DMS153 treated with DMSO at 0.1 percent for 48 hours (cell line): ENCODE results near the gene NKAIN2.
"Not testable (repeated sequence)": the region's sequence is repeated elsewhere in the genome, so short reads cannot be mapped to it uniquely, and the experiment has no call there.

Source experiments
- DNase-seq: peaks from one replicate; lab custom pipeline; 2025; ENCODE audit not compliant: unreplicated experiment; lab: John Stamatoyannopoulos, UW

Gene NKAIN2

GRCh38 chr6:124297507-124297906 is 493.8 kb downstream of the NKAIN2 start:
- DNase-seq, result no peak

DNA sequence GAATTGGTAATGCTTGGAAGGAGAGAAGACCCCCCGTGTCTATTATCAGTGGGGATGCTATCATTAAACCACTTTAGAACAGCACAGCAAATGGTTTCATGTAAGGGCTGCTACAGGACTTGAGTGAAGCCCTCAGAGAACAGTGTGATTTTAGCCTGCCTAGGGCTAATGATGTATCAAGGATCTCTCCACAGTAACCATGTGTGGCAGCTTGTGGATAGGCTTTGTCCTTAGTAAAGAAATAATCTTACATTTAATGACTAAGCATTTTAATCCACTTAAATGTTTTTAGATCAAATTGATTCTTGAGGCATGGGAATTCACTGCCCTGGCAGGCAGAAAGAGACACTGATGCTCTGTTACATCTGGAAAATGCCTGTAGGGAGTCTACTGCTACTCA is 495.1 kb downstream of the NKAIN2 start:
- DNase-seq, result no peak

DNA sequence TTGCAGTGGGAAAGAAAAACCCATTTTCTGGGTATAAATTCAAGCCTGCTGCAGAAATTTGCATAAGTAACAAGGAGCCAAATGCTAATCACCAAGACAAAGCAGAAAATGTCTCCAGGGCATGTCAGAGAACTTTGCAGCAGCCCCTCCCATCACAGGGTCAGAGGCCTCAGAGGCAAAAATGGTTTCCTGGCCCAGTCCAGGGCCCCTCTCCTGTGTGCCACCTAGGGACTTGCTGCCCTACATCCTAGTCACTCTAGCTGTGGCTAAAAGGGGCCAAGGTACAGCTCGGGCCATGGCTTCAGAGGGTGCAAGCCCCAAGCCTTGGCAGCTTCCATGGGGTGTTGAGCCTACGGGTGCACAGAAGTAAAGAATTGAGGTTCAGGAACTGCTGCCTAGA is 497.2 kb downstream of the NKAIN2 start:
- not testable (repeated sequence) for DNase-seq

DNA sequence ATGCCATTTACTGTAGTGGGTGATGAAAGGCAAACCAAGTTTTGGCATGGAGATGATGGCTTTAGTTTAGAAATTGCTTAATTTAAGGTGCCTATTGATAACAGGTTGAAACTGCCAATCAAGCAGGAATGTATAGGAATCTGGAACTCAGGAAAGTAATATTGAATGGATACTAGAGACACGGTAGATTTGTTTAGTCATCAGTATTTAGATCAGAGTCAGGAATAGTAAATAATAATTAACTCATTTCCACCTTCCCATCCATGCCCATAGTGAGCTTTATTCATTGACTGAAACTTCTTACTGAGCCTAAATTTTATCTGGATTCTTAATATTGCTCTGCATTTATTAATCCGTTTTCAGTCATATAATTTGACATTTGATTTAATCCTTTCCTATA is 500.3 kb downstream of the NKAIN2 start:
- no peak for DNase-seq

DNA sequence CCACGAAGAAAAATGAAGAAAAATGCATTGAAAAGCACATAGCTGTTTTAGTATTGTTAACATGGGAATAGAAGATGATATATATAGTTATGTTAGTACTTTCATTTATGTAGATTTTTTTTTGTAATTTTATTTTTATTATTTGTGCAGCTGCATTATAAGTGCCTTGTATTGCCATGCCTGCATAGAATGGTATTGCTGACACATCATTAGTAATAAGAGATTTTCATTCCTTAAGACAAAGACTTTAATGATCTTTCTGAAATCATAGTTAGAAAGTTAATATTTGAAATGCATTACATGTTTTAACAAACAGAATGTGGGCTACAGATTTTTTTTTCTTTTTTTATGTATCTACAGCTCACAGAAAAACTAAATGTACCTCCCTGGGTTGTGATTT is 506.5 kb downstream of the NKAIN2 start:
- DNase-seq, result no peak

- no peak for DNase-seq
Measured at GRCh38 chr6:124319410-124319809, 515.7 kb downstream of the NKAIN2 start.

GRCh38 chr6:124324237-124324636 is 520.6 kb downstream of the NKAIN2 start:
- DNase-seq, result no peak

DNA sequence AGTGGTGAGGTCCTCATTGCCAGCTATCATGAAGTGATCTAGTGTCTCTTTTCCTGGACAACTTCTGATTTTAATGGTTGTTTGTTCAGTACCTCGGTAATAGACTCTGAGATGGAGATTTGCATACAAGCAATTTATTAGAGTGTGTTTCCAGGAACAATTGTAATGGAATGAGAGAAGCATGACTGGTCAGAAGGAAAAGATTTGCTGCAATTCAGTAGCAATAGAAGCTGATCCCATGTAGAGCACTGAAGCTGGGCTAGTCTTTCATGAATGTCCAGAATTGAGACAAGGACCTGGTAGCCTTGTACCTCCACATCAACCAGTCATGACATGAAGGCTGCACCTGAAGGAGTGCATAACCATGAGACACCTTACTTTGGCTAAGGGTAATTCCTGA is 526.5 kb downstream of the NKAIN2 start:
- DNase-seq, result no peak

DNA sequence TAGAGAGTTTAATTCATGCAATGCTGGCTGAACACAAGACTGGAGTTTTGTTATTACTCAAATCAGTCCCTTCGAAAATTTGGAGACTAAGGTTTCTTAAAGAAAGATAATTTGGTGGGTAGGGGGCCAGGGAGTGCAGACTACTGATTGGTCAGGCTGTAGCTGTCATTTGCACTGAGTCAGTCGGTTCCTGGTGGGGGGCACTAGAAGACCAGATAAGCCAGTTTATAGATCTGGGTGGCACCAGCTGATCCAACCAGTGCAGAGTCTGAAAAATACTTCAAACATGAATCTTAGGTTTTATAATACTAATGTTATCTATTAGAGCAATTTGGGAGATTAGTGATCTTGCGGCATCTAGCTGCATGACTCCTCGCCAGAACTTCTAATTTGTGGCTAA is 530.7 kb downstream of the NKAIN2 start:
- no peak for DNase-seq

DNA sequence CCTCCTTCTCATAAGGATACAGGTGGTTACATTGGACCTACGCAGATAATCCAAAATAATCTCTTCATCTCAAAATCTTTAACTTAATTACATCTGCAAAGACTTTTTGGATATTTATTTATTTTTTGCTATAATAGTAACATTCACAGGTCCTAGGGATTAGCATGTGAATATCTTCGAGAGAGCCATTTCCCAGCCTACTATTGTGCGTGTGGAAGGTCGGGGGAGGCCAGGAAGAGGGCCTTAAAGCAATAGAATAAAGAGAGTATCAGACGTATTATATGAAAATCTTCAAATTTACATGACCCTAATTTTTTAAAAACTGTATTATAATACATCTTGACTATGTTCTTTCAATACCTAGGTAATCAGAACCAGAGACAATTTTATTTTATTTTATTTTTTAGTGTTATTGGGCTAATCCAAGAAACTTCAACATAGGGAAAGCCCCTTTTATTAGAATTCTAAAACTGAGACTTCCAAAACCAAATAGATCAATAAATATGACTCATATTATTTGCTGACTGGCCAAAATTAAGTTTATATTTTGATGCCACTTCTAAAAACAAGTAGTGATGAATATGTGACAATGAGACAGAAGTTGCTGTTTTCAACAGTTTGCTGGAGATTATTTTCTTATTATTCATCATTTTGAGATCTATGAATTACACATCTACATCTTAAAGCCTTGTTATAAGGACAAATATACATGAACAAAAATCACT is 536.1 kb downstream of the NKAIN2 start:
- no peak for DNase-seq

GRCh38 chr6:124348339-124348738 is 544.7 kb downstream of the NKAIN2 start:
- not testable (repeated sequence) for DNase-seq

DNA sequence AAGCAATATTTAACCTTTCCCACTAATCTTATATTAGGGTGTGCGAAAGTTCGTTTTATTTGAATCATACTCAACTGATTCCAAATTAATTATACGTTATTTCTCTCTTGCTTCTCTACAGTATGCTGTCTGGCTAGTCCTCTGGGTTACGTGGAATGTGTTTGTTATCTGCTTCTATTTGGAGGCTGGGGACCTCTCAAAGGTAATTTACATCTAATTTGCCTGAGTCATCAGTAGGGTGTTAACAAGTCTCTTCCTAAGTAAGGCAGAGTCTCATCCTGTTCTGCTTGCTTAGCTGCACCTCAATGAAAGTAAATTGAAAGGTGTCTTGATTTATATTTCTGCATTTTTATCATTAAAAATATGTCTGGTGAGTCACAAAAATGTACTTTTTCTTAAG is 551.5 kb downstream of the NKAIN2 start:
- DNase-seq, result no peak

DNA sequence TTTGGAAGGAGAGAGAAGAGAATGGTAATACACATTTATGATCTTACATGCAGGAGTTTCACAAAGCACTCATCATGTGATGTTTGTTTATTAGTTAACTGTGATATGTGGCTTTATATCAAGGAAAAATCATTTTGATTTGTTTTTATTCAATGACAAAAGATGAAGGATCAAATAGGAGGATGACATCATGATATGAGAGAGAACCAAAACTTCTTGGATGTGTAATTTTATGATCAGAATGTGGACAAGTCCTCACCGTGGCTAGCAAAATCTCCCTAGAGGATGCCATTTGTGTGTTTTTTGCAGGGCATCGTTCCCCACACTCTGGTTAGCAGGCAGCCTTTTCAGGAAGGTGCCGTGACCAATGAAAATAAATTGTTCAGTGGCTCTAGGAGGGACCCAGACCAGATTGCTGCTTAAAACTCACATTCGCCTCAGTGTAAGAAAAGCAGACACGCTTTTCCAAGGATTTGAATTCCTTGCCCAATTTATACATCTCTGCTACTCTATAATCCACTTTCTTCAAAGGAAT is 552.7 kb downstream of the NKAIN2 start:
- no peak for DNase-seq

GRCh38 chr6:124356811-124357210 is 553.1 kb downstream of the NKAIN2 start:
- DNase-seq, result no peak

DNA sequence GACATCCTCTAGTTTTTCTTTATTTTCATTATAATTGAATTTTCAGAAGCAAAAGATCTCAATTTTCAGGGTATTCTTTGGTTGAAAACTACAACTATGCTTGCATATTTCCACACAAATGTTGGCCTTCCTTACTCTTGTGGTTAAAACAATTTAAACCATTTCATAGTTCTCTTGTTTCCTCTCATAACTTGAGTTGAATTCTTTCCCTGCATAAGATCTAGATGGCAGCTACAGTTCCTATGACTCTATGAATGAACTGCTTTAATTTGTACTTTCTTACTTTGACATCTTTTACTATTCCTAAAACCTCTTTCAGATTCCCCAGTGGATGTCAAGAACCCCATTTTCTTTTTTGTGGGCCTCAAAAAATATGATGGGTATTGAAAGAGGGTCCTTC is 564.5 kb downstream of the NKAIN2 start:
- no peak for DNase-seq

GRCh38 chr6:124371974-124372475 is 568.4 kb downstream of the NKAIN2 start:
- DNase-seq, result no peak

GRCh38 chr6:124373386-124373785 is 569.7 kb downstream of the NKAIN2 start:
- no peak for DNase-seq

DNA sequence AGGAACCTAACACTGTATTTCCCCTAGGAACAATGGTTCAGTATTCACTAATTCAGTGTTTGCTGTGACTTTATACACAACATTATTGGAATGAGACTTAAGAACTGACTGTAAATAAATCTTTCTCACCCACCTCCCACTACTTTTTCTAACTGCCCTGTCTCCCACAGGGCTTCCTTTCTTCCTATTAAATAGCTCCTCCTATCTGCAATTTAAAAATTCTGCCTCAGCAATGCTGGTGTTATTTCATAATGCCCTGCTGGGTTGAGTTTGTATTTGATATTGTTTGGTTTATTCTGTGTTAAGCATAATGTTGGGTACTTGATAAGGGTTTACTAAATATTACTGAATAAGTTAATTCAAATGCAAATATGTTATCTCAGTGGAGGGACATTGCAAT is 585.5 kb downstream of the NKAIN2 start:
- DNase-seq, result no peak

DNA sequence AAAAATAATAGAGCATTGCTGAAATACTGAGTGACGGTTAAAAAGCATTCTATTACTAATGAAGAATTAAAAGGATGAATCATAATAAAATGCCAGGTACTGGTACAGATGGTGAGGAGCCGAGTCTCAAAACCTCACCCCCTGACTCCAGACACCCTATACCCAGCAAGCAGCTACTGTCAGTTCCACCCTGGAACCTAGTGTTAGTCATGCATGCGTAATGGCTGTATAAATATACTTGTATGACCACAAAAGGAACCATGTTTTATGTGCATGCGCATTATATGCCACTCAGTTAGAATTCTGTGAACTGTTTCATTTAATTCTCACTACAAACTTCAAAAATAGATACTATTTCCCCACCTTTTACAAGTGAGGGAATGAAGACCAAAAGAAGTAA is 589.9 kb downstream of the NKAIN2 start:
- no peak for DNase-seq

DNA sequence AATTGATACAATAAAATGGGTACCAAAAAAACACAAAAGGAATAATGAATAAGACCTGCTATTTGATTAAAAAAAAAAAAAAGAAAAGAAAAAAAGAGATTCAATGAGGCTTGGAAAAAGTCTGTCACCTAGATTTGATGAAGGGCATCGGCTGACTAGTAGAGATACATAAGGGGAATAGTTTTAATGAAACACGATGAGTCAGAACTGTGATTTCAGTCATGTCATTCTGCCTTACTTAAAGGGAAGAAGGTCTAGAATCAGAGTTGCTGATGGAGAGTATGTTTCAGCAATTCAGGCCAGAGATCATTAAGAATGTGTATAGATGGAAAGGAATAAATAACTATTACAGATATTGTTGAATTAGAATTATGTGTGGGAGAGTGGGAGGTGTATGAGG is 592.7 kb downstream of the NKAIN2 start:
- no peak for DNase-seq

- no peak for DNase-seq
Measured at GRCh38 chr6:124400261-124400999, 596.8 kb downstream of the NKAIN2 start.

DNA sequence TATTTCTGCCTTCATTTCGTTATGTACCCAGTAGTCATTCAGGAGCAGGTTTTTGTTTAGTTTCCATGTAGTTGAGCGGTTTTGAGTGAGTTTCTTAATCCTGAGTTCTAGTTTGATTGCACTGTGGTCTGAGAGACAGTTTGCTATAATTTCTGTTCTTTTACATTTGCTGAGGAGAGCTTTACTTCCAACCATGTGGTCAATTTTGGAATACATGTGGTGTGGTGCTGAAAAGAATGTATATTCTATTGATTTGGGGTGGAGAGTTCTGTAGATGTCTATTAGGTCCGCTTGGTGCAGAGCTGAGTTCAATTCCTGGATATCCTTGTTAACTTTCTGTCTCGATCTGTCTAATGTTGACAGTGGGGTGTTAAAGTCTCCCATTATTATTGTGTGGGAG is 606.8 kb downstream of the NKAIN2 start:
- not testable (repeated sequence) for DNase-seq
